DND-41 (cell line): ENCODE results near the gene SRSF9.

Source experiments
- CTCF ChIP-seq: IDR thresholded peaks from 2 replicates; pipeline ENCODE4 v1.5.1; 2012; ENCODE audit warnings: borderline replicate concordance, low read length, moderate library complexity, mild to moderate bottlenecking; ENCODE audit not compliant: poor library complexity, severe bottlenecking; ENCODE audit errors: extremely low read depth
- EZH2 ChIP-seq: IDR thresholded peaks from 3 replicates; pipeline ENCODE4 v1.6.1; 2012; ENCODE audit warnings: borderline replicate concordance, low read depth, mild to moderate bottlenecking, moderate library complexity, low read length, inconsistent platforms; ENCODE audit not compliant: severe bottlenecking

GRCh38 chr12:120490833-120491512 lies 21.4 kb upstream of the SRSF9 start:
- TF ChIP-seq CTCF = no peak
- TF ChIP-seq EZH2 = no peak
